SK-N-SH (cell line): ENCODE measurements around the gene AP2A2. TPM values are rescaled to one million over a fixed set of nuclear protein-coding genes. Genes with fewer than 3 reads are reported as not detected.
"Not testable (repeated sequence)": the region's sequence is repeated elsewhere in the genome, so short reads cannot be mapped to it uniquely, and the experiment has no call there.

ENCODE experiments used
- CTCF ChIA-PET: fragments of 300-600, 350-600 bp; formaldehyde crosslinking; extraction: SDS; loops from one replicate; lab custom pipeline; 2021; lab: Yijun Ruan, JAX
- POLR2A ChIA-PET: fragments of 350-600 bp; sonication (Branson Sonifier 250); formaldehyde crosslinking; extraction: SDS; loops from one replicate; lab custom pipeline; 2020; ENCODE audit warnings: antibody characterized with exemption, inconsistent platforms; lab: Yijun Ruan, JAX
- DNase-seq: peaks from one replicate; pipeline ENCODE4 v3.0.0; 2012
- H2AFZ ChIP-seq: fragments of 200-600 bp; sonication (generic); 2 replicates; pipeline ENCODE4 v1.8.1; 2016; ENCODE audit warnings: antibody characterized with exemption, mild to moderate bottlenecking, low read depth
- H3F3A ChIP-seq: fragments of 200-600 bp; sonication (generic); replicated peaks from 2 replicates; pipeline ENCODE3; 2016; ENCODE audit warnings: antibody characterized with exemption, mild to moderate bottlenecking; ENCODE audit not compliant: insufficient read depth
- H3K27ac ChIP-seq, 2 experiments: fragments of 200-500 bp in 1 of 2; fragments of 200-600 bp in 1 of 2; sonication (Bioruptor generic) in 1 of 2; sonication (generic), shearing (Covaris generic) in 1 of 2; 2 replicates each; pipeline versions ENCODE4 v1.5.1 to v1.6.1; 2014 to 2016; ENCODE audit warnings: low read depth in 2 of 2, inconsistent platforms in 1 of 2, low read length in 1 of 2, mild to moderate bottlenecking in 1 of 2, mixed read lengths in 1 of 2
- H3K27me3 ChIP-seq: fragments of 200-600 bp; sonication (generic), shearing (Covaris generic); 2 replicates; pipeline ENCODE4 v1.6.1; 2016; ENCODE audit warnings: mixed run types; ENCODE audit not compliant: insufficient read depth
- H3K36me3 ChIP-seq, 2 experiments: fragments of 200-500 bp in 1 of 2; fragments of 200-600 bp in 1 of 2; sonication (Bioruptor generic) in 1 of 2; sonication (generic) in 1 of 2; replicated peaks in 1 of 2; 2 replicates each; pipeline versions ENCODE3 to v1.5.1; 2014 to 2016; ENCODE audit warnings: low read length in 1 of 2, mild to moderate bottlenecking in 1 of 2; ENCODE audit not compliant: insufficient read depth in 2 of 2, control insufficient read depth in 1 of 2
- H3K4me1 ChIP-seq, 2 experiments: fragments of 200-500 bp in 1 of 2; fragments of 200-600 bp in 1 of 2; sonication (Bioruptor generic) in 1 of 2; sonication (generic), shearing (Covaris generic) in 1 of 2; 2 replicates each; pipeline versions ENCODE4 v1.5.1 to v1.6.1; 2014 to 2016; ENCODE audit warnings: low read depth in 1 of 2, low read length in 1 of 2, mixed run types in 1 of 2; ENCODE audit not compliant: insufficient read depth in 2 of 2, control insufficient read depth in 1 of 2
- H3K4me2 ChIP-seq: fragments of 200-600 bp; sonication (generic), shearing (Covaris generic); 2 replicates; pipeline ENCODE4 v1.6.1; 2017; ENCODE audit warnings: mixed run types
- H3K4me3 ChIP-seq, 2 experiments: fragments of 200-500 bp in 1 of 2; fragments of 200-600 bp in 1 of 2; sonication (Bioruptor generic) in 1 of 2; sonication (generic), shearing (Covaris generic) in 1 of 2; 2 replicates each; pipeline versions ENCODE4 v1.5.1 to v1.8.1; 2014 to 2016; ENCODE audit warnings: low read depth in 2 of 2, inconsistent platforms in 1 of 2, low read length in 1 of 2, mild to moderate bottlenecking in 1 of 2, mixed read lengths in 1 of 2, moderate library complexity in 1 of 2
- H3K79me2 ChIP-seq: fragments of 200-600 bp; sonication (generic); 2 replicates; pipeline ENCODE4 v1.8.1; 2017; ENCODE audit warnings: mild to moderate bottlenecking; ENCODE audit not compliant: insufficient read depth
- H3K9ac ChIP-seq: fragments of 200-600 bp; sonication (generic); 2 replicates; pipeline ENCODE4 v1.6.1; 2017; ENCODE audit warnings: mixed run types
- H3K9me2 ChIP-seq: fragments of 200-600 bp; sonication (generic); 2 replicates; pipeline ENCODE4 v1.6.1; 2017; ENCODE audit warnings: mixed run types
- H3K9me3 ChIP-seq: fragments of 200-600 bp; sonication (generic); 2 replicates; pipeline ENCODE4 v1.6.1; 2017; ENCODE audit warnings: mixed run types, mild to moderate bottlenecking, moderate library complexity
- H4K20me1 ChIP-seq: fragments of 200-600 bp; sonication (generic); 2 replicates; pipeline ENCODE4 v1.6.1; 2017; ENCODE audit warnings: mild to moderate bottlenecking, mixed run types; ENCODE audit not compliant: insufficient read depth
- ELF1 ChIP-seq: IDR thresholded peaks from 2 replicates; pipeline ENCODE4 v1.4.0; 2012
- FOSL2 ChIP-seq: IDR thresholded peaks from 2 replicates; pipeline ENCODE4 v1.4.0; 2012; ENCODE audit warnings: low read depth, mild to moderate bottlenecking, moderate library complexity, borderline replicate concordance
- FOXJ3 ChIP-seq: sonication (generic); formaldehyde crosslinking; IDR thresholded peaks from 2 replicates; pipeline ENCODE4 v1.5.1; 2020; ENCODE audit warnings: mild to moderate bottlenecking, missing genetic modification reagents
- FOXM1 ChIP-seq: IDR thresholded peaks from 2 replicates; pipeline ENCODE4 v1.4.0; 2012; ENCODE audit warnings: low read depth, mild to moderate bottlenecking
- GABPA ChIP-seq: IDR thresholded peaks from 2 replicates; pipeline ENCODE4 v1.4.0; 2012; ENCODE audit warnings: low read depth, mild to moderate bottlenecking
- JUND ChIP-seq: IDR thresholded peaks from 2 replicates; pipeline ENCODE4 v1.4.0; 2012
- RAD21 ChIP-seq: IDR thresholded peaks from 2 replicates; pipeline ENCODE4 v1.6.1; 2012; ENCODE audit warnings: mild to moderate bottlenecking, low read length
- RFX5 ChIP-seq: IDR thresholded peaks from 2 replicates; pipeline ENCODE4 v1.6.1; 2012; ENCODE audit warnings: mild to moderate bottlenecking, improper control_type of control experiment, low read length
- SIN3A ChIP-seq: IDR thresholded peaks from 2 replicates; pipeline ENCODE4 v1.6.1; 2012; ENCODE audit warnings: low read depth, mild to moderate bottlenecking, low read length, moderate library complexity, borderline replicate concordance
- YY1 ChIP-seq: IDR thresholded peaks from 2 replicates; pipeline ENCODE4 v1.4.0; 2012; ENCODE audit warnings: low read depth, mild to moderate bottlenecking
- WGBS: methylation state at CpG from one replicate; pipeline ENCODE4 v1.1.6; 2017; ENCODE audit warnings: low lambda C conversion rate; 5-methylcytosine and 5-hydroxymethylcytosine counted together
- polyA plus RNA-seq, 3 experiments: library from polyadenylated mRNA; depleted of rRNA; stranded (reverse); fragments of >200 nt; gene quantifications; 2 replicates each; pipeline ENCODE4 v1.2.3, GENCODE V29; 2012
- TF ChIP-seq, protein P1 (sequence below): IDR thresholded peaks from 2 replicates; pipeline ENCODE4 v1.4.0; 2012; ENCODE audit warnings: low read depth, borderline replicate concordance
- TF ChIP-seq, protein P2 (sequence below): IDR thresholded peaks from 2 replicates; pipeline ENCODE4 v1.4.0; 2012; ENCODE audit warnings: low read depth, borderline replicate concordance
- TF ChIP-seq, protein P3 (sequence below): IDR thresholded peaks from 2 replicates; pipeline ENCODE4 v1.6.1; 2012; ENCODE audit warnings: mild to moderate bottlenecking, low read depth, low read length, moderate library complexity
- TF ChIP-seq, protein P4 (sequence below): fragments of 200-600 bp; sonication (generic); IDR thresholded peaks from 2 replicates; pipeline ENCODE4 v1.6.1; 2017; ENCODE audit warnings: antibody characterized with exemption, mild to moderate bottlenecking, moderate library complexity

The AP2A2 gene
- polyA plus RNA-seq, 1 of the 3 experiments (the other 2 are of a cell fraction): 42.7 TPM

DNA sequence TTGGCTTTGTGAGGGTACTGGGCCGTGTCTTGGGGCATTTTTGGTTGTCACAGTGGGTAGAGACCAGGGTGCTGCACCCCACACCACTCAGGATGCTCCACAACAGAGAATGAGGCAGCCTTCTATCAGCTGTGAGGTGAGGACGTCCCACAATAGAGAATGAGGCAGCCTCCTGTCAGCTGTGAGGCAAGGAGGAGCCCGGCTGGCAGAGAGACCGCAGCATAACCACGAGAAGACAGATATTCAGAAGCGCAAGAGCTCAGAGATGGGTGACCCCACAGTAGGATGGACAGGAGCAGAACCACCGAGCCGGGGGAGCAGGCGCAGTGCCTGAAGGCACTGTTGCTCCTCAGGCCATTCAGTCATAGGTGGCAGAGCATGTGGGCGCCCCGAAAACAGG is 47.6 kb downstream of the AP2A2 start:
- TF ChIP-seq FOXM1 (no peak), GABPA (no peak), FOSL2 (no peak), YY1 (no peak), SIN3A (no peak), RFX5 (no peak), FOXJ3 (CRISPR knock-in tag) (no peak), ELF1 (no peak), RAD21 (no peak), JUND (no peak)
- TF ChIP-seq, protein P1, sequence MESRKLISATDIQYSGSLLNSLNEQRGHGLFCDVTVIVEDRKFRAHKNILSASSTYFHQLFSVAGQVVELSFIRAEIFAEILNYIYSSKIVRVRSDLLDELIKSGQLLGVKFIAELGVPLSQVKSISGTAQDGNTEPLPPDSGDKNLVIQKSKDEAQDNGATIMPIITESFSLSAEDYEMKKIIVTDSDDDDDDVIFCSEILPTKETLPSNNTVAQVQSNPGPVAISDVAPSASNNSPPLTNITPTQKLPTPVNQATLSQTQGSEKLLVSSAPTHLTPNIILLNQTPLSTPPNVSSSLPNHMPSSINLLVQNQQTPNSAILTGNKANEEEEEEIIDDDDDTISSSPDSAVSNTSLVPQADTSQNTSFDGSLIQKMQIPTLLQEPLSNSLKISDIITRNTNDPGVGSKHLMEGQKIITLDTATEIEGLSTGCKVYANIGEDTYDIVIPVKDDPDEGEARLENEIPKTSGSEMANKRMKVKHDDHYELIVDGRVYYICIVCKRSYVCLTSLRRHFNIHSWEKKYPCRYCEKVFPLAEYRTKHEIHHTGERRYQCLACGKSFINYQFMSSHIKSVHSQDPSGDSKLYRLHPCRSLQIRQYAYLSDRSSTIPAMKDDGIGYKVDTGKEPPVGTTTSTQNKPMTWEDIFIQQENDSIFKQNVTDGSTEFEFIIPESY: no peak
- TF ChIP-seq, protein P2, sequence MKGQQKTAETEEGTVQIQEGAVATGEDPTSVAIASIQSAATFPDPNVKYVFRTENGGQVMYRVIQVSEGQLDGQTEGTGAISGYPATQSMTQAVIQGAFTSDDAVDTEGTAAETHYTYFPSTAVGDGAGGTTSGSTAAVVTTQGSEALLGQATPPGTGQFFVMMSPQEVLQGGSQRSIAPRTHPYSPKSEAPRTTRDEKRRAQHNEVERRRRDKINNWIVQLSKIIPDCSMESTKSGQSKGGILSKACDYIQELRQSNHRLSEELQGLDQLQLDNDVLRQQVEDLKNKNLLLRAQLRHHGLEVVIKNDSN: no peak
- TF ChIP-seq, protein P3, sequence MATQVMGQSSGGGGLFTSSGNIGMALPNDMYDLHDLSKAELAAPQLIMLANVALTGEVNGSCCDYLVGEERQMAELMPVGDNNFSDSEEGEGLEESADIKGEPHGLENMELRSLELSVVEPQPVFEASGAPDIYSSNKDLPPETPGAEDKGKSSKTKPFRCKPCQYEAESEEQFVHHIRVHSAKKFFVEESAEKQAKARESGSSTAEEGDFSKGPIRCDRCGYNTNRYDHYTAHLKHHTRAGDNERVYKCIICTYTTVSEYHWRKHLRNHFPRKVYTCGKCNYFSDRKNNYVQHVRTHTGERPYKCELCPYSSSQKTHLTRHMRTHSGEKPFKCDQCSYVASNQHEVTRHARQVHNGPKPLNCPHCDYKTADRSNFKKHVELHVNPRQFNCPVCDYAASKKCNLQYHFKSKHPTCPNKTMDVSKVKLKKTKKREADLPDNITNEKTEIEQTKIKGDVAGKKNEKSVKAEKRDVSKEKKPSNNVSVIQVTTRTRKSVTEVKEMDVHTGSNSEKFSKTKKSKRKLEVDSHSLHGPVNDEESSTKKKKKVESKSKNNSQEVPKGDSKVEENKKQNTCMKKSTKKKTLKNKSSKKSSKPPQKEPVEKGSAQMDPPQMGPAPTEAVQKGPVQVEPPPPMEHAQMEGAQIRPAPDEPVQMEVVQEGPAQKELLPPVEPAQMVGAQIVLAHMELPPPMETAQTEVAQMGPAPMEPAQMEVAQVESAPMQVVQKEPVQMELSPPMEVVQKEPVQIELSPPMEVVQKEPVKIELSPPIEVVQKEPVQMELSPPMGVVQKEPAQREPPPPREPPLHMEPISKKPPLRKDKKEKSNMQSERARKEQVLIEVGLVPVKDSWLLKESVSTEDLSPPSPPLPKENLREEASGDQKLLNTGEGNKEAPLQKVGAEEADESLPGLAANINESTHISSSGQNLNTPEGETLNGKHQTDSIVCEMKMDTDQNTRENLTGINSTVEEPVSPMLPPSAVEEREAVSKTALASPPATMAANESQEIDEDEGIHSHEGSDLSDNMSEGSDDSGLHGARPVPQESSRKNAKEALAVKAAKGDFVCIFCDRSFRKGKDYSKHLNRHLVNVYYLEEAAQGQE: no peak
- TF ChIP-seq, protein P4, sequence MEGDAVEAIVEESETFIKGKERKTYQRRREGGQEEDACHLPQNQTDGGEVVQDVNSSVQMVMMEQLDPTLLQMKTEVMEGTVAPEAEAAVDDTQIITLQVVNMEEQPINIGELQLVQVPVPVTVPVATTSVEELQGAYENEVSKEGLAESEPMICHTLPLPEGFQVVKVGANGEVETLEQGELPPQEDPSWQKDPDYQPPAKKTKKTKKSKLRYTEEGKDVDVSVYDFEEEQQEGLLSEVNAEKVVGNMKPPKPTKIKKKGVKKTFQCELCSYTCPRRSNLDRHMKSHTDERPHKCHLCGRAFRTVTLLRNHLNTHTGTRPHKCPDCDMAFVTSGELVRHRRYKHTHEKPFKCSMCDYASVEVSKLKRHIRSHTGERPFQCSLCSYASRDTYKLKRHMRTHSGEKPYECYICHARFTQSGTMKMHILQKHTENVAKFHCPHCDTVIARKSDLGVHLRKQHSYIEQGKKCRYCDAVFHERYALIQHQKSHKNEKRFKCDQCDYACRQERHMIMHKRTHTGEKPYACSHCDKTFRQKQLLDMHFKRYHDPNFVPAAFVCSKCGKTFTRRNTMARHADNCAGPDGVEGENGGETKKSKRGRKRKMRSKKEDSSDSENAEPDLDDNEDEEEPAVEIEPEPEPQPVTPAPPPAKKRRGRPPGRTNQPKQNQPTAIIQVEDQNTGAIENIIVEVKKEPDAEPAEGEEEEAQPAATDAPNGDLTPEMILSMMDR: no peak
- no peaks in the 10 kb centered on the region for H3K9me3 ChIP-seq
- no peaks in the 10 kb centered on the region for H3F3A ChIP-seq
- 86% methylated on average over 9 of the region's 11 CpGs for WGBS
- peaks cover 0 to 16% of the 10 kb centered on the region in 2 experiments; a peak in 1 of 4 replicates for H3K4me1 ChIP-seq
- ChIA-PET CTCF (interaction anchor here (1.9 kb wide), 1 partner anchor 18 kb away, joined by 4 read pairs; no protein-coding TSS in a partner anchor), POLR2A (no interaction called here)
- no peak overlapping the region for H2AFZ ChIP-seq
- H3K9me2 ChIP-seq: no peaks in the 10 kb centered on the region
- H3K4me3 ChIP-seq: no peak overlapping the region
- H3K4me2 ChIP-seq: no peak overlapping the region
- H3K79me2 ChIP-seq: peaks cover 10% of the 10 kb centered on the region
- no peak for DNase-seq
- H3K27me3 ChIP-seq: no peaks in the 10 kb centered on the region
- H3K9ac ChIP-seq: no peak overlapping the region
- H4K20me1 ChIP-seq: peaks cover 9% of the 10 kb centered on the region; the same call in 1 of the 2 replicates
- H3K27ac ChIP-seq: no peak overlapping the region
- H3K36me3 ChIP-seq: peaks cover 0 to 47% of the 10 kb centered on the region in 2 experiments

DNA sequence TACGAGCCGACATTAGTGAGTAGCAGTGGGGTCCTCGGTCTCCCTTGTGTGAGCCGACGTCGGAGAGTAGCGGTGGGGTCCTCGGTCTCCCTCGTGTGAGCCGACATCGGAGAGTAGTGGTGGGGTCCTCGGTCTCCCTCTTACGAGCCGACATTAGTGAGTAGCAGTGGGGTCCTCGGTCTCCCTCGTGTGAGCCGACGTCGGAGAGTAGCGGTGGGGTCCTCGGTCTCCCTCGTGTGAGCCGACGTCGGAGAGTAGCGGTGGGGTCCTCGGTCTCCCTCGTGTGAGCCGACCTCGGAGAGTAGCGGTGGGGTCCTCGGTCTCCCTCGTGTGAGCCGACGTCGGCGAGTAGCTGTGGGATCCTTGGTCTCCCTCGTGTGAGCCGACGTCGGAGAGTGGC is 49.7 kb downstream of the AP2A2 start:
- H2AFZ ChIP-seq, H3K9me2 ChIP-seq, H3K4me2 ChIP-seq, DNase-seq, H3K27me3 ChIP-seq, H3K4me1 ChIP-seq, H3K9ac ChIP-seq, H3K4me3 ChIP-seq, POLR2A ChIA-PET, CTCF ChIA-PET, H3K27ac ChIP-seq, H3K79me2 ChIP-seq, H3K9me3 ChIP-seq, H3F3A ChIP-seq, H4K20me1 ChIP-seq: not testable (repeated sequence)
- 90% methylated on average over 41 of the region's 41 CpGs for WGBS
- H3K36me3 ChIP-seq: peaks cover 0 to 51% of the 10 kb centered on the region in 2 experiments
